Endothelial cell of umbilical vein (primary cell): ENCODE results near the gene MYH16. TPM values are rescaled to one million over a fixed set of nuclear protein-coding genes. Genes with fewer than 3 reads are reported as not detected.

Source experiments
- BruUV-seq: library from RNA; stranded (reverse); fragments of 400-500 nt; replicated peaks from 2 replicates; lab custom pipeline; 2021; lab: Mats Ljungman, UMichigan
- CTCF ChIA-PET: fragments of 300-600, 350-600 bp; sonication (Branson Sonifier 250); formaldehyde crosslinking; loops from one replicate; lab custom pipeline; 2021; ENCODE audit warnings: antibody characterized with exemption, inconsistent platforms; lab: Charles Lee
- POLR2A ChIA-PET: fragments of 300-600, 350-600 bp; sonication (Branson Sonifier 250); formaldehyde crosslinking; loops from one replicate; lab custom pipeline; 2021; ENCODE audit warnings: antibody characterized with exemption, inconsistent platforms; lab: Charles Lee
- DNase-seq: peaks from one replicate; pipeline ENCODE4 v3.0.0-alpha.2; 2011; ENCODE audit warnings: low read depth, low spot score
- FAIRE-seq: peaks from 2 replicates; lab custom pipeline; 2011; peaks lifted over from hg19 to GRCh38; lab: Jason Lieb, UNC
- H2AFZ ChIP-seq: 2 replicates; pipeline ENCODE4 v1.6.0; 2012; ENCODE audit warnings: low read depth, low read length, control low read depth, inconsistent platforms
- H3K27ac ChIP-seq: 2 replicates; pipeline ENCODE4 v1.5.1; 2011; ENCODE audit warnings: low read depth, mild to moderate bottlenecking, control low read depth, low read length, moderate library complexity; ENCODE audit not compliant: insufficient read depth
- H3K27me3 ChIP-seq, 2 experiments: 2 replicates each; pipeline versions ENCODE4 v1.6.0 to v1.6.1; 2011; ENCODE audit warnings: low read length in 2 of 2, mixed read lengths in 1 of 2; ENCODE audit not compliant: control insufficient read depth in 2 of 2, insufficient read depth in 2 of 2
- H3K36me3 ChIP-seq, 2 experiments: 2 replicates in 1 of 2; 3 replicates in 1 of 2; pipeline ENCODE4 v1.5.1; 2011; ENCODE audit warnings: low read length in 2 of 2, mild to moderate bottlenecking in 1 of 2, moderate library complexity in 1 of 2; ENCODE audit not compliant: control insufficient read depth in 2 of 2, insufficient read depth in 2 of 2; ENCODE audit errors: extremely low read depth in 1 of 2
- H3K4me1 ChIP-seq: 3 replicates; pipeline ENCODE4 v1.5.1; 2011; ENCODE audit warnings: mild to moderate bottlenecking, low read length; ENCODE audit not compliant: control insufficient read depth, insufficient read depth; ENCODE audit errors: extremely low read depth
- H3K4me2 ChIP-seq: 2 replicates; pipeline ENCODE4 v1.6.1; 2011; ENCODE audit warnings: low read length, control low read depth, mixed read lengths; ENCODE audit not compliant: insufficient read depth
- H3K4me3 ChIP-seq, 3 experiments: fragments of 200-600 bp in 1 of 3; sonication (generic), shearing (Covaris generic) in 1 of 3; replicated peaks in 1 of 3; 2 replicates each; pipeline ENCODE4 v1.5.1; 2011 to 2016; ENCODE audit warnings: control low read depth in 3 of 3, low read length in 3 of 3, mild to moderate bottlenecking in 2 of 3, inconsistent platforms in 1 of 3, low read depth in 1 of 3, moderate library complexity in 1 of 3; ENCODE audit not compliant: insufficient read depth in 1 of 3
- H3K79me2 ChIP-seq: 2 replicates; pipeline ENCODE4 v1.6.0; 2012; ENCODE audit warnings: low read length, inconsistent platforms; ENCODE audit not compliant: control insufficient read depth, insufficient read depth
- H3K9ac ChIP-seq: replicated peaks from 2 replicates; pipeline ENCODE3; 2011; ENCODE audit warnings: low read length, control low read depth; ENCODE audit not compliant: insufficient read depth; ENCODE audit errors: extremely low read depth
- H3K9me1 ChIP-seq: replicated peaks from 3 replicates; pipeline ENCODE4 v1.6.0; 2011; ENCODE audit warnings: mild to moderate bottlenecking, low read length; ENCODE audit not compliant: control insufficient read depth, insufficient read depth; ENCODE audit errors: extremely low read depth
- H3K9me3 ChIP-seq: replicated peaks from 2 replicates; pipeline ENCODE4 v1.5.1; 2012; ENCODE audit warnings: low read length, inconsistent platforms; ENCODE audit not compliant: control insufficient read depth, insufficient read depth
- H4K20me1 ChIP-seq: replicated peaks from 2 replicates; pipeline ENCODE3; 2011; ENCODE audit warnings: mild to moderate bottlenecking, low read length; ENCODE audit not compliant: control insufficient read depth, insufficient read depth; ENCODE audit errors: extremely low read depth
- EZH2 ChIP-seq: IDR thresholded peaks from 2 replicates; pipeline ENCODE4 v1.6.1; 2012; ENCODE audit warnings: borderline replicate concordance, low read depth, mild to moderate bottlenecking, moderate library complexity, low read length, inconsistent platforms; ENCODE audit not compliant: severe bottlenecking
- FOS ChIP-seq: IDR thresholded peaks from 2 replicates; pipeline ENCODE4 v1.6.1; 2011; ENCODE audit warnings: mild to moderate bottlenecking, low read length, moderate library complexity, borderline replicate concordance; ENCODE audit not compliant: insufficient read depth
- GATA2 ChIP-seq: IDR thresholded peaks from 2 replicates; pipeline ENCODE4 v1.7.0; 2011; ENCODE audit warnings: low read depth, mild to moderate bottlenecking, moderate library complexity, mixed read lengths, low read length; ENCODE audit not compliant: insufficient read length, insufficient read depth
- JUN ChIP-seq: IDR thresholded peaks from 2 replicates; pipeline ENCODE4 v1.6.1; 2011; ENCODE audit warnings: borderline replicate concordance, low read depth; ENCODE audit not compliant: insufficient read length, insufficient read depth
- MYC ChIP-seq: IDR thresholded peaks from one replicate; pipeline ENCODE4 v1.6.1; 2011; ENCODE audit warnings: mild to moderate bottlenecking, low read depth, low read length
- POLR2A ChIP-seq: IDR thresholded peaks from 2 replicates; pipeline ENCODE4 v1.6.1; 2012; ENCODE audit warnings: low read depth, mild to moderate bottlenecking, control low read depth, low read length
- POLR2AphosphoS5 ChIP-seq: IDR thresholded peaks from 2 replicates; pipeline ENCODE4 v1.6.1; 2012; ENCODE audit warnings: low read depth, mild to moderate bottlenecking, control low read depth, low read length, moderate library complexity; ENCODE audit not compliant: insufficient read depth
- dilution Hi-C: fragments of 300-500 bp; cut with MboI; formaldehyde crosslinking; loops from one replicate; pipeline ENCODE4 v1.15.0; 2019; ENCODE audit warnings: low sequenced_read_pairs; ENCODE audit not compliant: extremely low pct_ligation_motif_present
- intact Hi-C: fragments of 100-400 bp; cut with micrococcal nuclease; formaldehyde crosslinking; loops from one replicate; pipeline ENCODE4 v1.10.0; 2022
- polyA plus RNA-seq, 4 experiments: library from polyadenylated mRNA; depleted of rRNA in 3 of 4; stranded (reverse) in 3 of 4; unstranded in 1 of 4; fragments of >200 nt; gene quantifications; 2 replicates each; pipeline versions ENCODE4 v1.2.1 to v1.2.3, GENCODE V29; 2011 to 2012; ENCODE audit warnings: missing spikeins in 1 of 4
- total RNA-seq: library from RNA; stranded (reverse); gene quantifications from 2 replicates; pipeline ENCODE4 v1.2.3, GENCODE V29; 2021
- TF ChIP-seq, protein P1 (sequence below): IDR thresholded peaks from 2 replicates; pipeline ENCODE4 v1.6.1; 2011; ENCODE audit not compliant: insufficient read depth, insufficient read length
- TF ChIP-seq, protein P2 (sequence below), 2 donors: IDR thresholded peaks; 1 replicate in 1 of 2; 2 replicates in 1 of 2; pipeline ENCODE4 v1.5.1; 2011; ENCODE audit warnings: low read length in 2 of 2, mild to moderate bottlenecking in 2 of 2, moderate library complexity in 2 of 2, control low read depth in 1 of 2, inconsistent platforms in 1 of 2, low read depth in 1 of 2; ENCODE audit not compliant: insufficient read depth in 1 of 2; ENCODE audit errors: extremely low read depth in 1 of 2

The MYH16 gene
- total and polyA plus RNA-seq, 2 donors (not counting 3 experiments of a cell fraction or from before 2014, with no cell fraction given) = 0.01 to 0.11 TPM

DNA sequence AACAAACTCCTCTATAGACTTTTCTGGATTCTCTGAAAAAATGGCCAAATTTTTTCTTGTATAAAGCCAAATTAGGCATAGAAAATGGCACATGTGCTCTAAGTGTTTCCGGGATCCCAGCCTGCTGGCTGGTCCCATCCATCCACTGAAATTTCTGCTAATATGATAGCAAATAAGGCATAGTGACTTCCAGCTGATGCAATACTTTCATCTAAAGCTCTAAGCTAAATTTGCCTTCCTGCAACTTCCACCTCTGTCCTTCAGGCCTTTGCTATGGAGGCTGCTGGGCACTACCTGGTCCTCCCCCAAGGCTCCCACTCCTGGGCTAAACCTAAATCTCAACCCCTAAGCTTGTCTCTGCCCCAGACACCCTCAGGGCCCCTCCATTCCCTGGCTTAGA is 20.5 kb downstream of the MYH16 start:
- CTCF ChIA-PET = no interaction called here
- POLR2A ChIA-PET = no interaction called here
- H3K4me1 ChIP-seq = no peaks in the 10 kb centered on the region

More for the DNA sequence above, 20.5 kb downstream of the MYH16 start:
- H3K27ac ChIP-seq = no peak overlapping the region
- H4K20me1 ChIP-seq = no peaks in the 10 kb centered on the region
- TF ChIP-seq POLR2A (no peak), JUN (no peak), POLR2AphosphoS5 (no peak), MYC (no peak), EZH2 (no peak), FOS (no peak), GATA2 (no peak)
- TF ChIP-seq, protein P1, sequence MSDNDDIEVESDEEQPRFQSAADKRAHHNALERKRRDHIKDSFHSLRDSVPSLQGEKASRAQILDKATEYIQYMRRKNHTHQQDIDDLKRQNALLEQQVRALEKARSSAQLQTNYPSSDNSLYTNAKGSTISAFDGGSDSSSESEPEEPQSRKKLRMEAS = no peak
- TF ChIP-seq, protein P2, sequence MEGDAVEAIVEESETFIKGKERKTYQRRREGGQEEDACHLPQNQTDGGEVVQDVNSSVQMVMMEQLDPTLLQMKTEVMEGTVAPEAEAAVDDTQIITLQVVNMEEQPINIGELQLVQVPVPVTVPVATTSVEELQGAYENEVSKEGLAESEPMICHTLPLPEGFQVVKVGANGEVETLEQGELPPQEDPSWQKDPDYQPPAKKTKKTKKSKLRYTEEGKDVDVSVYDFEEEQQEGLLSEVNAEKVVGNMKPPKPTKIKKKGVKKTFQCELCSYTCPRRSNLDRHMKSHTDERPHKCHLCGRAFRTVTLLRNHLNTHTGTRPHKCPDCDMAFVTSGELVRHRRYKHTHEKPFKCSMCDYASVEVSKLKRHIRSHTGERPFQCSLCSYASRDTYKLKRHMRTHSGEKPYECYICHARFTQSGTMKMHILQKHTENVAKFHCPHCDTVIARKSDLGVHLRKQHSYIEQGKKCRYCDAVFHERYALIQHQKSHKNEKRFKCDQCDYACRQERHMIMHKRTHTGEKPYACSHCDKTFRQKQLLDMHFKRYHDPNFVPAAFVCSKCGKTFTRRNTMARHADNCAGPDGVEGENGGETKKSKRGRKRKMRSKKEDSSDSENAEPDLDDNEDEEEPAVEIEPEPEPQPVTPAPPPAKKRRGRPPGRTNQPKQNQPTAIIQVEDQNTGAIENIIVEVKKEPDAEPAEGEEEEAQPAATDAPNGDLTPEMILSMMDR (IDR thresholded peaks at IDR 0.05; ENCODE audit: extremely low read depth in 1 of 2, insufficient read depth in 1 of 2, low read depth in 1 of 2, low read length in 2 of 2) = no peak
- DNase-seq = no peak
- no TSS peak for BruUV-seq
- H3K4me3 ChIP-seq = no peak overlapping the region
- dilution Hi-C loops (no loop called here), intact Hi-C loops (loop anchor here (10.0 kb wide), 1 partner anchor 138 kb away; no protein-coding TSS in a partner anchor)
- no peaks in the 10 kb centered on the region for H3K79me2 ChIP-seq
- H3K9ac ChIP-seq = no peak overlapping the region
- no peaks in the 10 kb centered on the region for H3K9me1 ChIP-seq
- H3K36me3 ChIP-seq = no peaks in the 10 kb centered on the region
- no peak overlapping the region for H3K4me2 ChIP-seq
- H3K9me3 ChIP-seq = no peaks in the 10 kb centered on the region
- no peak overlapping the region for H2AFZ ChIP-seq
- H3K27me3 ChIP-seq = no peaks in the 10 kb centered on the region
- no peak for FAIRE-seq
